HG02610 (cell line): ENCODE measurements around the gene MSRB2.

ENCODE experiments used
- ATAC-seq: cut with Tn5 transposase; IDR thresholded peaks from one replicate; pipeline ENCODE4 v1.9.1; 2021; ENCODE audit warnings: mild to moderate bottlenecking, moderate library complexity; ENCODE audit not compliant: unreplicated experiment

MSRB2 gene

DNA sequence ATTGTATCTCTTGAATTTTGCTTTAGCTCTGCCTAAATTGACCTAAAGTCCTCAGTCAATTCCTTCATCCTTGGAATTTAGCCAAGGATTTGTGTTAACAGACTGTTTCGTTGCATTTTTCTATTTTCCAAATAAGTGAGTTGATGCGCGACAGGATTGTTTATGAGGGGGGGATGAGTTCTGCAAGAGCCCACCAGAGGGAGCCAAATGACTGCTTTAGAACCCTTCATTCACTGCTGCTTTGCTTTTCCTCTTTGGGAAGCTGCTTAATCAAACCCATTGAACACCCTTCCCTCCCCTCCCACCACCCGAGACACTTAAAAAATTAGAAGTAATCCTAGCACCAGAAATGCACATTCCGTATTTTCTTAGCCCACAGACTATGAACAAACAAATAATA, 63.0 kb downstream of the MSRB2 start:
- ATAC-seq, result peak; percentile 69

DNA sequence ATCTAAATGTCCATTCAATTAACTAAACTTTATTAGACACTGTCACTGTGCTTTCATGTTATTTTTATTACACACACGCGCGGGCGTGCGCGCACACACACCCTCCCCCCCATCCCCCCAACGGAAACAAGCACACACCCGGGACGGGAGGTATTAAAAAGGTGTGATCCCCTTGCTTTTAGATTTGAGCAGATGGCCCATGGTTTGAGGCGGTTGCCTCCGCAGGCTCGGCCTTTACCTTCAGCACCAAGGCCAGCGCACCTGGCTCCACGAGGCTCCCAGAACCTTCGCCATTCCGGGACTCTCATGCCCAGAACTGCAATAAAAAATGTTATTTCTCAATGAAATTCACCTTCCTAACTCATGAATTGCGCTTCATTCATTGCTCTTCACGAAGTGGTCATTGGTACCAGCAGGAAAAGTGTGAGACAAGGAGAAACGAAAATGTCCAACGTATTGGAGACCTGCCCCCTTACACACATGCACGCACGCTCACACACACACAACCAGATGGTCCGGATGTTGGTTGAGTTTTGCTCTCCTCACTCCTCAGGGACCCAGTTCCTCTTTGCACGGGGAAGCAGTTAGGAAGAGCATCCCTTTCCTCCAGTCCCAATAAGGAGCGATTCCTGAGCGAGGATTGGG, 76.0 kb downstream of the MSRB2 start:
- no peak for ATAC-seq
